WERI-Rb-1 (cell line): ENCODE results near the gene GPR108.
A peak's percentile ranks its signal among the peaks of the same experiment; 100 is the strongest.

Experiments
- DNase-seq: peaks from one replicate; pipeline ENCODE4 v3.0.0-alpha.2; 2020
- H3K27ac ChIP-seq: fragments of 250-450 bp; sonication (Bioruptor Pico); 2 replicates; pipeline ENCODE4 v1.5.1; 2020; ENCODE audit warnings: mild to moderate bottlenecking, moderate library complexity
- H3K27me3 ChIP-seq: fragments of 250-450 bp; sonication (Bioruptor Pico); 2 replicates; pipeline ENCODE4 v1.5.1; 2021; ENCODE audit warnings: mild to moderate bottlenecking, low read depth, moderate library complexity; ENCODE audit not compliant: insufficient read depth, severe bottlenecking
- H3K36me3 ChIP-seq: fragments of 250-450 bp; sonication (Bioruptor Pico); 2 replicates; pipeline ENCODE4 v1.5.1; 2020; ENCODE audit warnings: mild to moderate bottlenecking, moderate library complexity
- H3K4me3 ChIP-seq: 2 replicates; pipeline ENCODE4 v1.5.1; 2011; ENCODE audit warnings: low read depth, mild to moderate bottlenecking, control low read depth, low read length
- H3K9me3 ChIP-seq: fragments of 250-450 bp; sonication (Bioruptor Pico); 2 replicates; pipeline ENCODE4 v1.5.1; 2021; ENCODE audit warnings: mild to moderate bottlenecking, moderate library complexity; ENCODE audit not compliant: severe bottlenecking
- CTCF ChIP-seq: IDR thresholded peaks from 2 replicates; pipeline ENCODE4 v1.5.1; 2011; ENCODE audit warnings: low read depth, mild to moderate bottlenecking, control low read depth, inconsistent platforms, low read length

Gene GPR108

GRCh38 chr19:6735181-6735911 lies 2.0 kb downstream of the GPR108 start:
- DNase-seq: no peak
- TF ChIP-seq CTCF: no peak
- H3K9me3 ChIP-seq: no peaks in the 10 kb centered on the region
- H3K4me3 ChIP-seq: no peak overlapping the region
- H3K36me3 ChIP-seq: no peaks in the 10 kb centered on the region
- no peaks in the 10 kb centered on the region for H3K27me3 ChIP-seq
- H3K27ac ChIP-seq: no peak overlapping the region

DNA sequence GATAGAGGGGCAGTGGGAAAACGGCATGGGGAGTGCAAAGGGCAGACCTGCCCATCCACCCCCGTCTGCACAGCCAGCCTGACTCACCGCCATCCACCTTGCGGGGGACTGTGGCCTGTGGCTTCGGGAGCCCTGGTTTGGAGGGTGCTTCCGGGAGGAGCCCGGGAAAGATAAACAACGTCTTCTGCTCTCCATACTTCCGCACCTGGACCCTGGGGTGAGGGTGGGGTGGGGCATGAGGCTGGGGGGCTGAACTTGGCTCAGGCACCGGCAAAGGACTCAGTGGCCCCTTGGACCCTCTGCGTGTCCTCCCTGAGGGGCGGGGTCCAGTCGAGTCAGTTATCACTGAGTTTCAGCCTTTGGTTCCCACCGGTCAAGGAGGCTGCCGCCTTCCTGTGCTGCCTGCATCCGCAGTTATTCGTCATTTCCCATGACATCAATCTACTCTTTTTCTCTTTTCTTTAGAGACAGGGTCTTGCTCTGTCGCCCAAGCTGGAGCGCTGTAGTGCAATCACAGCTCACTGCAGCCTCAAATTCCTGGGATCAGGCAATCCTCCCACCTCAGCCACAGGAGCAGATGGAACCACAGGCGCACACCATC lies 3.2 kb downstream of the GPR108 start:
- H3K4me3 ChIP-seq: no peak overlapping the region
- TF ChIP-seq CTCF: no peak
- H3K9me3 ChIP-seq: no peaks in the 10 kb centered on the region
- DNase-seq: no peak
- H3K27me3 ChIP-seq: no peaks in the 10 kb centered on the region
- H3K36me3 ChIP-seq: no peaks in the 10 kb centered on the region
- no peak overlapping the region for H3K27ac ChIP-seq

DNA sequence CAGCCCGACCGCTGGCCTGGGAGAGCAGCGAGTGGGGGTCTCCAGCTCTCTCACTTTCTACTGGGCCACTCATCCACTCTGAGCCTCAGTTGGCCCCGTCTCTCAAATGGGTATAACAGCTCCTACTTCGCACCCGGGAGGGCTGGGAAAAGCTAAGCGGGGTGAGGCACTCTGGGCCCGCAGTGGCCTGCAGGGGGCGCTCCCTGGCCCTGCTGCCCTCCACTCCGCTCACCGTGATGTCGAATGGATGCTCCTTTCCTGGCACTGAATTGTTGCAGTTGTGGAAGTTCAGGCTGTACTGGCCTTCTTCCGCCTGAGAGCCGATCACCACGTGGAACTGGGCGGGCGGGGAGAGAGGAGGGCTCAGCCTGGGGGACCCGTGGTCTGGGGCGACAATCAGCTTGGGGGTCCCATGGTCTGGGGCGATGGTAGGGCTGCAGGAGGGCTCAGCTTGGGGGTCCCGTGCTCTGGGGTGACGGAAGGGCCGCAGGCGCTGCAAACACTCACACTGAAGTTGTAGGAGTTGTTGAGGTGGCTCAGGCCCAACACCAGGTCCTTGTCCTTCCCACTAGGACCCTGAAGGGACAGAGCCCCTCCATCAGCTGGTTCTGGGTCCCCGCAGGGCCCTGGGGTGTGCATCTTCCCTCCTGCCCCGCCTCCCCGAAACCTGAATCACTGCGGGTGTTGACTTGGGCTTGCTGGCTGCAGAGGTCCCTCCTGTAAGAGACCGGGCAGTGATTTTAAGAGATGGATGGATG lies 3.9 kb downstream of the GPR108 start:
- peak; percentile 59 for TF ChIP-seq CTCF
- no peak overlapping the region for H3K4me3 ChIP-seq
- H3K9me3 ChIP-seq: no peaks in the 10 kb centered on the region
- no peaks in the 10 kb centered on the region for H3K27me3 ChIP-seq
- no peaks in the 10 kb centered on the region for H3K36me3 ChIP-seq
- H3K27ac ChIP-seq: no peak overlapping the region
- no peak for DNase-seq

DNA sequence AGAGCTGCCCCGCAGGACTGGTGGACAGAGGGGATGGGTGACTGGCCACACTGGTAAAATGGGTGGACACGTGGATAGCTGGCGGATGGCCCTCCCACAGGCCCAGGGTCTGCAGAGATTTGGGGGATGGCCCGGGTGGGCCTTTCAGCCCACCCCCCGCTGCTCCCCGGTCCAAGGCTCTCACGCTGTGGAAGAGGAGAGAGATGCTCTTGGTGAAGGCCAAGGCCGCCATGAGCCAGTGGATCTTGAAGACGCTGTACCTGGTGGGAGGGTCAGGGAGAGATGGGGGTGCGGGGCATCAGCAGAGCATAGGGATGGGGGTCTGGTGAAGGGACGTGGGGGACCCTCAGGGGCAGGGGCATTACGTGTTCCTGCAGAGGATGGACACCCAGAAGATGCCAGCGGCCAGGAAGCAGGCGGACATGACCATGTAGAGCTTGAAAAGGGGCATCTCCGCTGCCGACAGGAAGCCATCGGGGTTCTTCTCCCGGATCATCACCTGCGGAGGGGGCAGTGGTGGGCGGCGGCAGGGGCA lies 4.5 kb downstream of the GPR108 start:
- no peak for TF ChIP-seq CTCF
- H3K4me3 ChIP-seq: no peak overlapping the region
- H3K27ac ChIP-seq: no peak overlapping the region
- no peak for DNase-seq
- H3K27me3 ChIP-seq: no peaks in the 10 kb centered on the region
- H3K36me3 ChIP-seq: no peaks in the 10 kb centered on the region
- H3K9me3 ChIP-seq: no peaks in the 10 kb centered on the region

- no peaks in the 10 kb centered on the region for H3K36me3 ChIP-seq
- no peak for DNase-seq
- no peak overlapping the region for H3K27ac ChIP-seq
- H3K4me3 ChIP-seq: no peak overlapping the region
- no peaks in the 10 kb centered on the region for H3K9me3 ChIP-seq
- no peaks in the 10 kb centered on the region for H3K27me3 ChIP-seq
- TF ChIP-seq CTCF: no peak
These were observed 5.6 kb downstream of the GPR108 start for GRCh38 chr19:6731822-6732221.
